WTC11 (cell line): ENCODE measurements around the gene SORT1.

Experiments used
- CTCF ChIP-seq: fragments of 200-600 bp; IDR thresholded peaks from 2 replicates; pipeline ENCODE4 v1.8.0; 2022; ENCODE audit warnings: antibody characterized with exemption
- ELF4 ChIP-seq: sonication (generic); formaldehyde crosslinking; IDR thresholded peaks from 2 replicates; pipeline ENCODE4 v1.8.1; 2022; ENCODE audit warnings: low read depth, mild to moderate bottlenecking, moderate library complexity, missing genetic modification reagents
- FOXP1 ChIP-seq: sonication (generic); formaldehyde crosslinking; IDR thresholded peaks from 2 replicates; pipeline ENCODE4 v1.8.0; 2022; ENCODE audit warnings: missing genetic modification reagents, mild to moderate bottlenecking, moderate library complexity, borderline replicate concordance

GRCh38 chr1:109367626-109368025 is 30.1 kb downstream of the SORT1 start:
- TF ChIP-seq CTCF: no peak
- no peak for TF ChIP-seq ELF4 (CRISPR knock-in tag)
- TF ChIP-seq FOXP1 (CRISPR knock-in tag): no peak
